CD4-positive, CD25-positive, alpha-beta regulatory T cell (primary cell): ENCODE results near the gene NKIRAS1. TPM values are rescaled to one million over a fixed set of nuclear protein-coding genes. Genes with fewer than 3 reads are reported as not detected.
"Not testable (repeated sequence)": the region's sequence is repeated elsewhere in the genome, so short reads cannot be mapped to it uniquely, and the experiment has no call there.

Experiments used
- ATAC-seq, 2 donors: fragments of 150-1000 bp; cut with Tn5 transposase; one replicate each; pipeline ENCODE4 v1.10.0; 2021; ENCODE audit warnings: low read depth in 2 of 2, moderate number of reproducible peaks in 2 of 2, moderate library complexity in 1 of 2
- DNase-seq, 3 donors: peaks; one replicate each; pipeline versions ENCODE4 v3.0.0 to v3.0.0-alpha.2; 2012 to 2022; ENCODE audit warnings: mixed read lengths in 1 of 3
- H3K27ac ChIP-seq: one replicate; pipeline ENCODE4 v1.7.0; 2013; ENCODE audit warnings: mild to moderate bottlenecking, low read length; ENCODE audit not compliant: insufficient read depth, poor library complexity, severe bottlenecking
- H3K27me3 ChIP-seq: one replicate; pipeline ENCODE4 v1.7.0; 2013; ENCODE audit warnings: low read length; ENCODE audit not compliant: control insufficient read depth, insufficient read depth
- H3K36me3 ChIP-seq: one replicate; pipeline ENCODE4 v1.7.0; 2013; ENCODE audit warnings: mild to moderate bottlenecking, low read length, moderate library complexity; ENCODE audit not compliant: control insufficient read depth, insufficient read depth
- H3K4me1 ChIP-seq: 2 replicates; pipeline ENCODE4 v1.7.0; 2013; ENCODE audit warnings: mild to moderate bottlenecking, low read length; ENCODE audit not compliant: insufficient read depth, control insufficient read depth, poor library complexity, severe bottlenecking
- H3K4me3 ChIP-seq: one replicate; pipeline ENCODE4 v1.7.0; 2013; ENCODE audit warnings: low read depth, mild to moderate bottlenecking, low read length, moderate library complexity
- H3K9me3 ChIP-seq, 2 experiments: 1 replicate in 1 of 2; 2 replicates in 1 of 2; pipeline ENCODE4 v1.7.0; 2013; ENCODE audit warnings: low read length in 2 of 2, mild to moderate bottlenecking in 1 of 2, moderate library complexity in 1 of 2; ENCODE audit not compliant: control insufficient read depth in 2 of 2
- H3K27ac Mint-ChIP-seq, 3 donors: one replicate each; pipeline ENCODE4 v1.8.0; 2020 to 2022; ENCODE audit warnings: mild to moderate bottlenecking in 3 of 3, mixed read lengths in 3 of 3, moderate library complexity in 2 of 3
- H3K27me3 Mint-ChIP-seq: one replicate; pipeline ENCODE4 v1.8.0; 2022; ENCODE audit warnings: mild to moderate bottlenecking, mixed read lengths
- H3K36me3 Mint-ChIP-seq: one replicate; pipeline ENCODE4 v1.8.0; 2020; ENCODE audit warnings: mixed read lengths
- H3K4me1 Mint-ChIP-seq, 4 donors: one replicate each; pipeline ENCODE4 v1.8.0; 2020 to 2022; ENCODE audit warnings: mixed read lengths in 4 of 4, mild to moderate bottlenecking in 1 of 4
- H3K4me3 Mint-ChIP-seq, 4 donors: one replicate each; pipeline ENCODE4 v1.8.0; 2020 to 2022; ENCODE audit warnings: mild to moderate bottlenecking in 4 of 4, mixed read lengths in 4 of 4, moderate library complexity in 3 of 4
- H3K9me3 Mint-ChIP-seq, 7 donors: one replicate each; pipeline ENCODE4 v1.8.0; 2020 to 2022; ENCODE audit warnings: mixed read lengths in 7 of 7, mild to moderate bottlenecking in 3 of 7, moderate library complexity in 2 of 7
- polyA plus RNA-seq, 4 donors: library from polyadenylated mRNA; unstranded; fragments of 300-500 nt; fragmentation: Illumina TruSeq; gene quantifications; one replicate each; pipeline ENCODE4 v1.2.3, GENCODE V29; 2021
- total RNA-seq: library from RNA; stranded (reverse); gene quantifications from one replicate; pipeline ENCODE4 v1.2.3, GENCODE V29; 2022

Gene NKIRAS1
- total and polyA plus RNA-seq, 5 donors from 2014 or later, result 2.1 to 5.8 (median 4.0) TPM

DNA sequence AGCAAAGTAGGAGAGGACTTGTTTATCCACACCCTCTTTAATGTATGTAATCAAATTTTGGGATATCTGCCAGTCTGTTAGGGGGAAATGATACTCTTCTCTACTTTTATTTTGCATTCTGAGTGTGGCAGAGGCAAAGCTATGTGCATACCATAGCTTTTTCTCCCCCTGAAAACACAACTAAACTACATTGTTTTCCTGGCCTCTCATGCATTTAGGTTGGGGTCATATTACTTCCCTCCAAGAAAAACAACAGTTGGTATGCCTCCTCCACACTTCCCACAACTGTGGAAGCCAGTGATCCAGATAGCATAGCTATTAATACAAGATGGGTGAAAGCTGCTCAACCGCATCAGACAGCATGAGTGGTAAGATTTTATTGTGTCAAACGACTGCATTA, 7.0 kb upstream of the NKIRAS1 start:
- peaks cover 4% of the 10 kb centered on the region for H3K4me1 ChIP-seq
- H3K9me3 ChIP-seq, result no peaks in the 10 kb centered on the region
- DNase-seq (no peak), ATAC-seq (no peak)
- no peaks in the 10 kb centered on the region for H3K27me3 Mint-ChIP-seq
- H3K27me3 ChIP-seq, result no peaks in the 10 kb centered on the region
- no peak overlapping the region for H3K27ac ChIP-seq
- H3K4me3 Mint-ChIP-seq, result no peak overlapping the region
- H3K36me3 Mint-ChIP-seq, result peaks cover 24% of the 10 kb centered on the region
- H3K4me3 ChIP-seq, result no peak overlapping the region
- H3K9me3 Mint-ChIP-seq, result no peaks in the 10 kb centered on the region
- H3K27ac Mint-ChIP-seq, result no peak overlapping the region
- H3K4me1 Mint-ChIP-seq, result peaks cover 10 to 25% (median 21%) of the 10 kb centered on the region in 4 donors
- H3K36me3 ChIP-seq, result peaks cover 26% of the 10 kb centered on the region

DNA sequence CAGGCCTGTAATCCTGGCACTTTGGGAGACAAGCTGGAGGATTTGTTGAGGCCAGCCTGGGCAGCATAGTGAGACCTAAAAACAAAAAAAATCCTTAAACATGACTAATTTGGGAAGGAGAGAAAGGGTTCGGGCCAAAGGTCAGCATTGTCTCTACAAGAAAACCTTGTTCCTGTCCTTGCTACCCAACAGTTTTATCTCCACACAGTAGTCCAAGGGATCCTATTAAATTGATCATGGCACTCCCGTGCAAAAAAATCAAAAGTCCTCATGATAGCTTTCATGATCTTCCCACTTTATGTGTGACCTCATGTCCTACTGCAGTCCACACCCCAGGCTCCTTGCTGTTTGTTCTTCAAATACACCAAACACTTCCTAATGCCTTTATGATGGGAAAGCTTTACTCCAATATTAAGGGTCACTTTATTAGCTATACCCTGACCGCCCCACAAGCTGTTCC, 4.3 kb upstream of the NKIRAS1 start:
- H3K4me1 ChIP-seq, result peaks cover 22% of the 10 kb centered on the region
- H3K36me3 ChIP-seq, result peaks cover 33% of the 10 kb centered on the region
- Mint-ChIP-seq H3K27ac (peak overlapping the region in 1 of 3 donors; percentile 49), H3K27me3 (peaks cover 6% of the 10 kb centered on the region), H3K4me1 (peaks cover 15 to 45% (median 37%) of the 10 kb centered on the region in 4 donors), H3K9me3 (no peaks in the 10 kb centered on the region), H3K4me3 (peak overlapping the region in 3 of 4 donors; percentile 41 to 83 (median 82)), H3K36me3 (peaks cover 41% of the 10 kb centered on the region)
- no peak for ATAC-seq
- DNase-seq, result no peak
- no peaks in the 10 kb centered on the region for H3K27me3 ChIP-seq
- H3K27ac ChIP-seq, result peak overlapping the region; percentile 55
- H3K9me3 ChIP-seq, result no peaks in the 10 kb centered on the region
- H3K4me3 ChIP-seq, result no peak overlapping the region

DNA sequence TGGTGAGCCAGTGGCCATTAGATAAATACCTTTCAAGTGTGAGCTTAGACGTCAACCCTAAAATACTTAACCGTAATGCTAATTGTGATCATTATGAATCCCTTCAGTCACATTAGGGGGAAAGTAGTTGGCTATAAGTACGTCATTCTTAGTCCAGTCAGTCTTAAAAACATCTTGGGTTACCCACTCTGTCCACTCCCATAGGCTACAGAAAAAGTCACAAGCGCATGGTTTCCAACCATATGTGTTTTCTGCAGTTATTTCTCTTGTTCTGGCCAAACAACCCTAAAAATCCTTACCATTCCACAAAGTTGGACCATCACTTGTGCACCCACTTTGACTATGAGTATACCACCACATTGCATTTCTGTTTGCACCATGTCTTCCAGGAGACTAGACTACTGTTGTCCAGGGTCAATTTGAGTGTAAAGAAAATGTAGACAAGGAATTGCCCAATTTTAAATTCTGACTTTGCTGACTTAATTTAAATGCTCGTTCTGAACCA, 3.4 kb upstream of the NKIRAS1 start:
- Mint-ChIP-seq H3K27ac (peak overlapping the region; percentile 15 to 68 (median 16)), H3K9me3 (no peaks in the 10 kb centered on the region), H3K36me3 (peaks cover 41% of the 10 kb centered on the region), H3K4me1 (peaks cover 22 to 54% (median 43%) of the 10 kb centered on the region in 4 donors), H3K4me3 (peak overlapping the region in 2 of 4 donors; percentile 82 to 83), H3K27me3 (peaks cover 10% of the 10 kb centered on the region)
- Histone ChIP-seq H3K27ac (peak overlapping the region; percentile 23), H3K27me3 (no peaks in the 10 kb centered on the region), H3K9me3 (no peaks in the 10 kb centered on the region), H3K4me3 (no peak overlapping the region), H3K4me1 (peaks cover 26% of the 10 kb centered on the region), H3K36me3 (peaks cover 33% of the 10 kb centered on the region)
- ATAC-seq (no peak), DNase-seq (no peak)

DNA sequence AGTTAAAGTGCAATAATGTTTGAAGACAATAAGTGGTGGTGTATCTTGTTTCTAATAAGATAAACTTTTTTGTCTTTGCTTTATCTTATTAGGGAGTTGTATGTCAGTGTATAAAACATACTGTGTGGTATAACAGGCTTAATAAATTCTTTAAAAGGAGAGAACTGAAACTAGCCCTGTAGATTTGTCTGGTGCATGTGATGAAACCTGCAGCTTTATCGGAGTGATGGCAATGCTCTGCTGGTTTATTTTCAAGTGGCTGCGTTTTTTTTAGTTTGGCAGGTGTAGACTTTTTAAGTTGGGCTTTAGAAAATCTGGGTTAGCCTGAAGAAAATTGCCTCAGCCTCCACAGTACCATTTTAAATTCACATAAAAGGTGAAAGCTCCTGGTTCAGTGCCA, 2.8 kb upstream of the NKIRAS1 start:
- peak overlapping the region in 1 of 3 donors; percentile 68 for H3K27ac Mint-ChIP-seq
- Histone ChIP-seq H3K27me3 (no peaks in the 10 kb centered on the region), H3K27ac (peak overlapping the region; percentile 92), H3K4me3 (no peak overlapping the region), H3K9me3 (no peaks in the 10 kb centered on the region), H3K36me3 (peaks cover 33% of the 10 kb centered on the region), H3K4me1 (peaks cover 26% of the 10 kb centered on the region)
- H3K9me3 Mint-ChIP-seq, result no peaks in the 10 kb centered on the region
- peak overlapping the region in 2 of 4 donors; percentile 83 to 99 for H3K4me3 Mint-ChIP-seq
- peaks cover 41% of the 10 kb centered on the region for H3K36me3 Mint-ChIP-seq
- peaks cover 25 to 59% (median 45%) of the 10 kb centered on the region in 4 donors for H3K4me1 Mint-ChIP-seq
- no peak for DNase-seq
- ATAC-seq, result no peak
- H3K27me3 Mint-ChIP-seq, result peaks cover 10% of the 10 kb centered on the region

DNA sequence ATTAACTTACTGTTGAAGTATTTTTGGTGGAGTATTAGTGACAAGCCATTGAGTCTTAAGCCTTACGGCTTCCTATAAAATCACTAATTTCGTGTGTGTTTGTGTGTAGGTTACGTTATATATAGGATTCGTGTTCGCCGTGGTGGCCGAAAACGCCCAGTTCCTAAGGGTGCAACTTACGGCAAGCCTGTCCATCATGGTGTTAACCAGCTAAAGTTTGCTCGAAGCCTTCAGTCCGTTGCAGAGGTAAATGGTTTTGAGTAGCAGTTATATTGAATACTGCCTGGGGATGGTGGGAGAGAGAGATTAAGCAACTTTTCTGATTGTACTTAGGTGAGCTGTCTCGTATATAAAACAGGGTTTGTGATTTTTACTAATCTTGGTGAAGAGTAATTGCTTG, 1.5 kb upstream of the NKIRAS1 start:
- H3K4me1 ChIP-seq, result peaks cover 26% of the 10 kb centered on the region
- peaks cover 32 to 66% (median 51%) of the 10 kb centered on the region in 4 donors for H3K4me1 Mint-ChIP-seq
- H3K36me3 ChIP-seq, result peaks cover 33% of the 10 kb centered on the region
- DNase-seq, ATAC-seq, H3K9me3 Mint-ChIP-seq, H3K27me3 Mint-ChIP-seq, H3K27me3 ChIP-seq, H3K9me3 ChIP-seq: not testable (repeated sequence)
- peak overlapping the region; percentile 93 for H3K4me3 ChIP-seq
- H3K4me3 Mint-ChIP-seq, result peak overlapping the region; percentile 99
- peaks cover 41% of the 10 kb centered on the region for H3K36me3 Mint-ChIP-seq
- peak overlapping the region; percentile 92 for H3K27ac ChIP-seq
- peak overlapping the region; percentile 98 for H3K27ac Mint-ChIP-seq

DNA sequence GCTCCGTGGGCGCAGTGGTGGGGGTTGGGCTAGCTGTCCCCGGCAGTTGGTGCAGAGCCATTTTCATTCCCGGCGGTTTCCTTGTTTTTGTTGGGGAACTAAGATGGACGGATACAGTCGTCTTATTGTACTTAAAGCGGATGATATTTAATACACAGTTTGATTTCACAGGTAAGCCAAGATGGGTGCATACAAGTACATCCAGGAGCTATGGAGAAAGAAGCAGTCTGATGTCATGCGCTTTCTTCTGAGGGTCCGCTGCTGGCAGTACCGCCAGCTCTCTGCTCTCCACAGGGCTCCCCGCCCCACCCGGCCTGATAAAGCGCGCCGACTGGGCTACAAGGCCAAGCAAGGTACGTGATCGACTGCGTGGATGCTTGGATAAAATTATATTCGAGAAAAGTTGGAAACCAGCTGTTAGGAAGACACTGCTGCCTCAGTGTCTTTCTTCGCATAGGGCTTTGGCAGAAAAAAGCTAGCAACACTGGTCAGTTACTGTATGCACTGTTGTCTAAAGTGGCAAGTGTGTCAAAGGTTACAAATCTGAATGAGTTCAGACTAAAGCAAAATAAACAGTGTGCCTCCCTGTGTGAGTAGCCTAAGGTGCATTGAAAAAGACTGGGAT, 1.0 kb upstream of the NKIRAS1 start:
- peak overlapping the region; percentile 98 for H3K27ac Mint-ChIP-seq
- not testable (repeated sequence) for ATAC-seq, H3K9me3 ChIP-seq, DNase-seq, H3K27me3 Mint-ChIP-seq, H3K9me3 Mint-ChIP-seq, H3K27me3 ChIP-seq
- H3K36me3 ChIP-seq, result peaks cover 30% of the 10 kb centered on the region
- H3K4me3 Mint-ChIP-seq, result peak overlapping the region; percentile 99
- peaks cover 32 to 66% (median 51%) of the 10 kb centered on the region in 4 donors for H3K4me1 Mint-ChIP-seq
- peak overlapping the region; percentile 92 for H3K27ac ChIP-seq
- H3K4me3 ChIP-seq, result peak overlapping the region; percentile 93
- peaks cover 26% of the 10 kb centered on the region for H3K4me1 ChIP-seq
- peaks cover 41% of the 10 kb centered on the region for H3K36me3 Mint-ChIP-seq

DNA sequence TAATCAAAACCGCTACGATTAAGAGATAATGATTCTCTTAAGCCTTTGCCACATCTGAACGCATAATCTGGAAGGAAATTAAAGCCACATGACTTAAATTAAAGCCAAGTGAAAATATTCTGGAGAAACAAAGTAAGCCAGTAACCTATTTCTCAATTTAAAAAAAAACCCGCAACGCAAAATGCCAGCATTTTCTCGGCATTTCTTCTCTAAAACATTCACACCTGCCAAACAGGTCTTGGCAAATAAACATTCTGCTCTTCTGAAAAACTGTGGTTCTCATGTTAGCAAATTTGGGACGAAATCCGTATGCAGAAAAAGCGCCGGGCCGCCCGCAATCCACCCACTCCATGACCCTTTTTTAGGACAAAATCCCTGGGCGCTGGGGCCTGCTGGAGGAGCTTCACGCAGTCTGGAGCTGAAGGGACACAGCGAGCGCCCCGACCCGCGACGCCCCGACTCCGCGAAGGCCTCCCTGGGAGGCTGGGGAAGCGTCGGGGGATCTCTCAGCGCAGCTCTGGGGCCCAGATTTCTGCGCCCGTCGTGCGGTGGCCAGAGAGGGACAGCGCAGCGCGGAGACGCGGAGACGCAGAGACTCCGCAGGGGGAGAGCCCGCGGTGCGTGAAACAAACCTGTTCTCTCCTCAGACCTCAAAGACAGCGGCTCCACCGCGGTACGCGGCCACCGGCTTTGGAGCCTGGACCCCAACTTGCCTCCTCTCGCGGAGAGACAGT, 471 bp downstream of the NKIRAS1 start:
- peaks cover 26% of the 10 kb centered on the region for H3K4me1 ChIP-seq
- H3K36me3 ChIP-seq, result peaks cover 28% of the 10 kb centered on the region
- peaks cover 41% of the 10 kb centered on the region for H3K36me3 Mint-ChIP-seq
- H3K9me3 ChIP-seq, result no peaks in the 10 kb centered on the region
- DNase-seq, result peak in 1 of 3 donors; percentile 9
- no peaks in the 10 kb centered on the region for H3K27me3 ChIP-seq
- peak overlapping the region; percentile 92 for H3K27ac ChIP-seq
- peak; percentile 24 to 40 for ATAC-seq
- H3K27ac Mint-ChIP-seq, result peak overlapping the region; percentile 98
- H3K9me3 Mint-ChIP-seq, result no peaks in the 10 kb centered on the region
- peaks cover 10% of the 10 kb centered on the region for H3K27me3 Mint-ChIP-seq
- H3K4me1 Mint-ChIP-seq, result peaks cover 38 to 70% (median 49%) of the 10 kb centered on the region in 4 donors
- H3K4me3 Mint-ChIP-seq, result peak overlapping the region; percentile 99
- H3K4me3 ChIP-seq, result peak overlapping the region; percentile 73
